Mucosa of gallbladder (tissue), 1 donor: ENCODE measurements around the gene MYO7B. TPM values are rescaled to one million over a fixed set of nuclear protein-coding genes. Genes with fewer than 3 reads are reported as not detected.
A peak's percentile ranks its signal among the peaks of the same experiment; 100 is the strongest.

Source experiments
- DNase-seq: peaks from one replicate; pipeline ENCODE4 v3.0.0-alpha.2; 2020; ENCODE audit warnings: low spot score
- total RNA-seq: library from RNA; stranded (reverse); gene quantifications from one replicate; pipeline ENCODE4 v1.2.1, GENCODE V29; 2021
- donor health status: DM: no; HTN: no; CAD: no.

The MYO7B gene
- total RNA-seq, 1 donor from 2014 or later = 125 TPM

DNA sequence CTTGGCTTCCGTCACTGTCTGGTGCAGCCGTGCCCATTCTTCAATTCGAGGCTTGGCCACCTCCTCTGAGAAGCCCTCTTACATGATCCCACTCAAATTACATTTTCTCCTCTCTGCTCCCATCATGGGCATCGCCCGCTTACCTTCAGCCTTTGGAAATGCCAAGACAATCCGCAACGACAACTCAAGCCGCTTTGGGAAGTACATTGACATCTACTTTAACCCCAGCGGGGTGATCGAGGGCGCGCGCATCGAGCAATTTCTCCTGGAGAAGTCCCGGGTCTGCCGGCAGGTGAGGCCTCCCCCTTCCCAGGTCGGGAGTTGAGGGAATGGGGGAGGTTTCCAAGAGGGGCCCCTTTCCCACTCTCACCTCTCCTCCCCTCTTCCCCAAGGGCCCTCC is 38.3 kb downstream of the MYO7B start:
- DNase-seq = no peak

DNA sequence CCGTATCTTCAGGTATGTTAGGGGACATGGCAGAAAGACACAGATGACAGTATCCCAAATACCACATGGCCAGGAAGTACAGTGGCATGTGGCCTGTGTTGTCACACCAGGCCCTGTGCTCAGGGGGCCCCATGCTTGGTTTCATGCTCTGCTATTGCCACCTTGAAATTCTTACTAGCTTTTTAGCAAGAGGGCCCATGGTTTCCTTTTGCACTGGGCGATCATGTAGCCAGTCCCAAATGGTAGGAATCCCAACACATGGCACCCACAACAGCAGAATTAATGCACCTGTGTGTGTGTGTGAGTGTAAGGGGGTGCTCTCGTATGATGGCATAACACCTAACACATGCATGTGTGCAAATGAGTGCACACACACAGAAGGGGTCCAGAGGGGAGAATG is 39.2 kb downstream of the MYO7B start:
- DNase-seq = no peak

DNA sequence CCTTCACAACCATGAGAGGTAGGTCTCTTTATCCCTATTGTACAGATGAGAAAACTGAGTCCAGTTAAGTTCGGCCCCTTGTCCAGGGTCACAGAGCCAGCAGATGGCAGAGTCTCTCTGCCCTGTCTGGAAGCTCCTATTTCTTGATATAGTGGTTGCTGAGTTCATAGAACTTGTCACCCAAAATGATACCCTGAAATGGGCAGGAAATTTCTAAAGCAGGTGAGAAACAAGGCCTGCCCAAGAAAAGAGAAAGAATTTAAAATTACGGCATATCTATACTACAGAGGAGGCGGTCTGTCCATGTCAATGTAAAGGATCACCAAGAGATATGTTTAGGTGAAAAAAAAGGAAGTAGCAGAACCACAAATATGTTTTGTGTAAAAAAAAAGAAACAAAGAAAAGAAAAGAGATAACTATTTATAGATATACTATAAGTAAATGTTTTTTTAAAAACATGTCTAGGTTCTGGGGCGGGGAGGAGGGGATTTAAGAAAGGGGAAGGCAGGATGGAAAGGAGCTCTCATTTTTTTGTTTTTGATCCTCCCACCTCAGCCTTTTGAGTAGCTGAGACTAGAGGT is 39.8 kb downstream of the MYO7B start:
- DNase-seq = no peak

DNA sequence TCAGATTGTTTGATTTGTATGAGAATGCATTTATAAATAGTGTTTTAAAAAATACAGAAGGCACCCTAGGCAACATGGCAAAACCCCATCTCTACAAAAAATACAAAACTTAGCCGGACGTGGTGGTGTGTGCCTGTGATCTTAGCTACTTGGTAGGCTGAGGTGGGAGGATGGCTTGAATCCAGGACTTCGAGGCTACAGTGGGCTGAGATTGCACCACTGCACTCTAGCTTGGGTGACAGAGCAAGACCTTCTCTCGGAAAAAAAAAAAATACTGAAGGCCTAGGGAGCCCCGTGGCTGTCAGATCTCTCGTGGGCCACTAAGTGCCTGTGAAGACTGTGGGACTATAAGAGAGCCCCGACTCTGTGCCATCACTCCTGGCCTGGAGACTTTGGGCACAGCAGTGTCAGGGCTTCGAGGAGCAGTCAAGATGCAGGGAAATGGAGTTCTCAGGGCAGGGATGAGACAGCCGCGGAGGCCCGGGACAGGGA is 40.5 kb downstream of the MYO7B start:
- DNase-seq = no peak

DNA sequence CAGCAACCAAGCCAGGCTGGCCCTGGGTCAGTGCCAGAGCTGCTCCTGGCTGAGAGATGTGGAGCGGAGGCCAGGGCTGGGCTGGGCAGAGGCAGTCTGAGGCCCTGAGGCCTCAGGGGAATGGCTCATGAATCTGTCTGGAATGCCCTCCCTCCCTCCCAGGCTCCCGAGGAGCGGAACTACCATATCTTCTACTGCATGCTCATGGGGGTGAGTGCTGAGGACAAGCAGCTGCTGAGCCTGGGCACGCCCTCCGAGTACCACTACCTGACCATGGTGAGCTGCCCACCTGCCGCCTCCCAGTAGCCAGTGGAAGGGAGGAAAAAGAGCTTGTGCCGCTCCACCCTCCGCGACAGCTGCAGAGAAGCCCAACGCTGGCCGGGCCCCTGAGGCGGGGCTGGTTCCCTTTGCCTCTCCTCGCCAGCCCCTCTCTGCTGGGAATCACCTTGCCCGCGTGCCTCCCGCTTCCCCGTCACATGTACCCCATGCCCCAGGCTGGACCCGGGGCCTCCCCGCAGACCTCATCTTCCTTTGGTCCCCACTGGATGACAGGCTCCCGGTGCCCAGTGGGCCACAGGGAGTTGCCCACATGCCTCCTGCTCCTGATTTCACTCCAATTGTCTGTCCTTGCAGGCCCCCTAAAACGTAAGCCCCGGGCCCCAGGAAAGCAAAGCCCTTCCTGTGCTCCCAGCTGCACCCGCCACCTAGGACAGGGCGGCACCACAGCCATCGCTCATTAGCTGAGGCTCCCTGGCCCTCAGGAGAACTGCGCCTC is 41.1 kb downstream of the MYO7B start:
- peak; percentile 32 for DNase-seq

DNA sequence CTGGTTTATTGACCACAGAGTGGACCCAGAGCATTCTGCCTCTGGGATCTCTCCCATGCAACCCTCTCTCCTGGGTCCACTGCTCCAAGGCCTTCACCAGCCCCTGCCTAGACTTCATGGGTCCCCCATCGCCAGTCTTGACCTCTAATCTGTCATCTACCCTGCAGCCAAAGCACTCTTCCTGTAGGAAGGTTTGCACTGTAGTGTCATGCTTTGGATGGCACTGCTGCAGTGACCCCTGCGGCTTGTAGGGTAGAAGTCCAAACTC is 41.7 kb downstream of the MYO7B start:
- no peak for DNase-seq

DNA sequence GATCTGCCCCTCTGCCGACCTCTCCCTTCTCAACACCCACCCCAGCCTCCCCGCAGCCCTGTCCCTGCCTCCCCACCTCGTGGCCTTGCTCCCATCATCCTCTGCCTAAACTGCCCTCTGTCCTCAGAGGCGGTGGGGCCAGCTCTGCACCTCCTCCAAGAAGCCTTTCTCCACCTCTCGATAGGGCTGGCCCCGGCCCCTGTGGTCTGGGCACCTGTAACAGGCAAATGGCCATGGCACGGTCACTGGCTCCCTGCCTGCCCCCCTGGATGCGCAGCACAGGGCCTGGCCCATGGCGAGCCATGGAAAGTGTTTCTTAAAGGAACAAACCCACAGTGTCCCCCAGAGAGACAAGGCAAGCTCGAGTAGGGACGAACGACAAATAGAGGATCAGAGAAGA is 42.0 kb downstream of the MYO7B start:
- no peak for DNase-seq

DNA sequence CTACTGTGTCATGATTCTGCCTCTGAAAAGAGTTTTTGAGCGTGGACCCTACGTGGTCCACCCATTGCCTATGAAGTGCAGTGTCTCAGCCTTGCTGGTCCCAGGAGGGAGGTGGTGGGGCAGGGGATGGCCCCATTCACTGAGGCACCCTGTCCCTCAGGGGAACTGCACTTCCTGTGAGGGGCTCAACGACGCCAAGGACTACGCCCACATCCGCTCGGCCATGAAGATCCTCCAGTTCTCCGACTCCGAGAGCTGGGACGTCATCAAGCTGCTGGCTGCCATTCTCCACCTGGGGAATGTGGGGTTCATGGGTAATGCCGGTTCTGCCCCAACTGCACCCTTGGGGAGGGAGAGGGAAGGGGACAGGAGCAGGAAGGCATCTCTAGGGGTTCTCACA is 42.5 kb downstream of the MYO7B start:
- no peak for DNase-seq

DNA sequence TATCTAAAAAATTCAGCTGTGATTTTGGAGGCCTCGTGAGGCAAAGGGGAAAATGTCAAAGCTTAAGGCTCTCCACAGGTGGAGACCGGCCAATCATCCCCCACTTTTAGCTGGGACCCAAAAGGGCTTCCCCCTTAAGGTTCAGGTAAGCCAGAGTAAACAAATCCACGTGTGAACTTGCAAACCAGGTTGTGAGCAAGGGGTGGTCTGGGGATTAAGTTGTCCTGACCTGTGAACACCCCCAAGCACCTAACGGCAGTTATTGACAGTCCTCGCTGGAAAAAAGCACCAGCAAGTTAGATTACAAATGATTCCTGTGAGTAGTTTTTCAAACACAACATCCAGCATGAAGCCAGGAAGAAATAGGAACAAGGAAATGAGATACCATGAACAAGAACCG is 42.9 kb downstream of the MYO7B start:
- no peak for DNase-seq

DNA sequence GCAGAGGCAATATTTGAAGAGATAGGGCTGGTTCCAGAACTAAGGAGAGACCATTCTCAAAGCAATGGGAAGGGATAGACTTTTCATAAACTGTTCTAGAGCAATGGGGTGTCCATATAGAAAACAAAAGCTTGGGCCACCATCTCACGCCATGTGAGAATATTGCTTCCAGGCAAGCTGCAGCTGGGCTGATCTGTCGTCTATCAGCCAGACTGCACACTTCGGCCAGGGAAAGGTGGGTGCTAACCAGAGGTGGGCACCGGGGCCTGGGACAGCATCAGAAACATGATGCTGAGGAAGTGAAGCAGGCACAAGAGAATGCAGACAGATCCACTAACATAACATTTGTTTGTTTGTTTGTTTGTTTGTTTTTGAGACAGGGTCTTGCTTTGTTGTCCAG is 43.7 kb downstream of the MYO7B start:
- no peak for DNase-seq

DNA sequence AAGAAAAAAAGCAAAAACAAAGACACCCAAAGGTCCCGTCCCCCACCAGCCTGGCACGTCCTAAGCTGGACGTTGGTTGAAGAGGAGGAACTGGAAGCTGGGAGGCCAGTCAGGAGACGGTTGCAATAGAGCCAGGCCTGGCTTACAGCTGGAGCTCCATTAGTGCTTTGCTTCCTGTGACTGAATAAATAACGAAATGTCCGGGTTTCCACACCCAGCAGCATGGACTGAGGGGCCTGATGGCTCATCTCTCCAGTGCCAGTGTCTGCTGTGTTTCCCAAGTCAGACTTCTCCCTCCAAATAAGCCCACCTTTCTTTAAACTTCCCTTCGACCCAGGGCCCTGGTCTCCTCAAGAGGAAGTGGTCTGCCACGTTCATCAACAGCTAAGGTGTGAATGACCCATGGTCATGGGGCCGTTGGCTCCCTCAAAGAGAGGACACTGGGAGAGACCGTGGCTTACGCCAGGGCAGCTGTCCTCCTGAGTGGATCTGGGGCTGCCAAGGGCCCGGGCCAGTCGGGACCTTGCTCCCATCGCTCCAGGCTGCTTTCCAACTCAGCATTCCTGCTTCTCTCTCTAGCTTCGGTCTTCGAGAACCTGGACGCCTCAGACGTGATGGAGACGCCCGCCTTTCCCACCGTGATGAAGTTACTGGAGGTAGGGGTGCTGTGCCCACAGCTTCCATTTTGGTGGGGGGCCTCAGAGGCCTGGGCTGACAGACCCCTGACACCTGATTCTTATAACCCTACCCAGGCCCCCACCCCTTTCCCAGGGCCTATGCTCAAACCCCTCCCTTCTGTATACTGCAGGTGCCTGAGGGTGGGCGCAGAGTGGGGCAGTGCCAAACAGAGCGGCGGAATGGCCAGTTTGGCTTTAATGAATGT is 44.9 kb downstream of the MYO7B start:
- DNase-seq = no peak

DNA sequence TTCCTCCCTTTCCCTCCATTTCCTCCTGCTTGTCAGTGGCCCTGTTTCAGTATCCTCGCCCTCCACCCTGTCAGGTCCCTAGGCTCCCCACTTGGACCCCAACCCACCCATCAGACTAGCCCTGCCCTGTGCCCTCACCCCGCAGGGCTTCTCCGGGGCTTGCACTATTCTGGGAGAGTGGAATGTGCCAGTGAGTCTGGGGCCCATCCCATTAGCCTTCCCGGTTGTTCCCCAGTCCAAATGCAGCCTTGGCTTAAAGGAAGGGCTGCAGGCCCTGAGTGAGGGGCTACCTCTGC is 45.5 kb downstream of the MYO7B start:
- no peak for DNase-seq

DNA sequence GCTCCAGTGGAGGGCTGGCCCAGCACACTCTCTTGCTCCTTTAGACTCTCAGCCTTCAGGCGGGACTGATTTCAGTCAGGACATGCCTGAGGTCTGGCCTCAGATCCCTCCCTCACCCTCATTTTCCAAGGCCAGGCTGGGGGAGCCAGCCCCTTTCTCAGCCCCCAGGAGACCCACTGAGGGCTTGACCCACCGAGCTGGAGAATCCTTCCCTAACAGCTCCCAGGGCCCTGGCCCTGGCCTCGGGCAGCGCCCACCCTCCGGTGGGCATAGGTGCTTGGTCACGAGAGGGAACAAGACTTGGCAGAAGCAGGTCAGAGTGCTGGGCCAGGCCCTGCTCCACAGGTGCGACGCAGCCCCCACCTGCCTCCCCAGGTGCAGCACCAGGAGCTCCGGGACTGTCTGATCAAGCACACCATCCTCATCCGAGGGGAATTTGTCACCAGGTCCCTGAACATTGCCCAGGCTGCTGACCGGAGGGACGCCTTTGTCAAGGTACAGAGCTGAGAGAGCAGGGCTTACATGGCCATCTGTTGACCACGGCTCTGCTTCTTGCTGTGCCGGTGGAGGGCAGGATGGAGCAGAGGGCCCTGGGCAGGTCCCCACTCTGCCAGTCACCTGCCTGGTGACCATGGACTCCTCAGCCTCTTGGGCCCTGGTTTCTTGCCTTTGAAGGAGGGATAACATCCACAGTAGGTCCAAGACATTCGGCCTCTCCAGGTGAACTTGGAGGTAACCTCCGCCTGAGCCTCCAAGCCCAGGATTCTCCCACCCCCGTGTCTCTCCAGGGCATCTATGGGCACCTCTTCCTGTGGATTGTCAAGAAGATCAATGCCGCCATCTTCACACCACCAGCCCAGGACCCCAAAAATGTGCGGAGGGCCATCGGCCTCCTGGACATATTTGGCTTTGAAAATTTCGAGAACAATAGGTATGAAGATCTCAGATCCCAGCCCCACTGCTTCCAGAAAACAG is 46.3 kb downstream of the MYO7B start:
- no peak for DNase-seq

DNA sequence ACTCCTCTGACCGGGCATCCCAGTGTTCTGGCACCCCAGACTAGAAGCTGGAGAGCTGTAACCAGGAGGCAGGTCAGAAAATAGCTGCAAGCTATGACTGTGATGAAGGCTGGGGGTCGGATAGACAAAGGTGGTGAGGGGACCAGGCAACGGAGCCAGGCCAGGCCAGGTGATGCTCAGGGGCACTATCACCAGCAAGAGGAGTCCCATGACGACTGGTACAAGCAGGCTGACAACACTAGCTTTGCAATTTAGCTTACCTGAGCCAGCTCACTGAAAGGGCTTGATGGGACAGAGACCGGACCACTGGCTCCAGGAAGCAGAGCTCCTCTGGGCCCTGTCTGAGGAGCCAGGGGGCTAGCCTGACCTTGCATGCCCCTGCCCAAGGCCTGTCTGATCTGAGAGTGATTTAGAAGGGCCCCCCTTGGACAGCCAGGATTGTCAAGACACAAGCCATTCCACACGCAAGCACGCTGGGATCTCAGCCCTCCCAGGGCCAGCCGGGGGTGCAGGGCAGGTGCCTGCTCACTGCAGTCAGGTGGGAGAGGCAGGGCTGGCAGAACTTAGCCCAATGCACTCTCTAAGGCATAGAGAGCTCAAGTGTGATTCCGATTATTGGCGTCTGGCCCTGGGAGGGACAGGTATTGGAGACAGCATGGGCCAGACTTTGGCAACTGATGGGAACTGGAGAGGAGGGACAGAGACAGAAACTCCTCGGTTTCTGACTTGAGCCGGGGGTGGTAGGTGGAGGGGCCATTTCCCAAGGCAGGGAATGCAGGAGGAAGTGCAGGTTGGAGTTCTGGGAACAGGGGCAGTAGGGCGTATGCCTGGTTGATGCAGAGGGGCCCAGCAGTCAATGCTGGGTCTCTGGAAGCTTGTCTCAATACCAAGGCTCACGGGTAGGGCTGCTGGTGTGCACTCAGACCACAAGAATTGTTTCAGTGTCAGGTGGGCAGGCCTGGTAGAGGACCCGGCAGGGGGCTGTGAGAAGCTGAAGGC is 47.7 kb downstream of the MYO7B start:
- no peak for DNase-seq

DNA sequence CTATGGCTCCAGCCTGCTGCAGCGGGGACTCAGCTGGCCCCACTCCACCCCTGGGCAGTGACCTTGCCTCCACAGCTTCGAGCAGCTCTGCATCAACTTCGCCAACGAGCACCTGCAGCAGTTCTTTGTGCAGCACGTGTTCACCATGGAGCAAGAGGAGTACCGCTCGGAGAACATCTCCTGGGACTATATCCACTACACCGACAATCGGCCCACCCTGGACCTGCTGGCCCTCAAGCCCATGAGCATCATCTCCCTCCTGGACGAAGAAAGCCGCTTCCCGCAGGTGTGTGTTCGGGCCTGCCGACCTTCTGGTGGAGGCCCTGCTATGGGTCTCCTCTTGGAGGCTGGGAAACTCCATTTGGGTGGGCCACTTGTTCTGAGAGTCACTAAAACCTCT is 48.6 kb downstream of the MYO7B start:
- DNase-seq = no peak

DNA sequence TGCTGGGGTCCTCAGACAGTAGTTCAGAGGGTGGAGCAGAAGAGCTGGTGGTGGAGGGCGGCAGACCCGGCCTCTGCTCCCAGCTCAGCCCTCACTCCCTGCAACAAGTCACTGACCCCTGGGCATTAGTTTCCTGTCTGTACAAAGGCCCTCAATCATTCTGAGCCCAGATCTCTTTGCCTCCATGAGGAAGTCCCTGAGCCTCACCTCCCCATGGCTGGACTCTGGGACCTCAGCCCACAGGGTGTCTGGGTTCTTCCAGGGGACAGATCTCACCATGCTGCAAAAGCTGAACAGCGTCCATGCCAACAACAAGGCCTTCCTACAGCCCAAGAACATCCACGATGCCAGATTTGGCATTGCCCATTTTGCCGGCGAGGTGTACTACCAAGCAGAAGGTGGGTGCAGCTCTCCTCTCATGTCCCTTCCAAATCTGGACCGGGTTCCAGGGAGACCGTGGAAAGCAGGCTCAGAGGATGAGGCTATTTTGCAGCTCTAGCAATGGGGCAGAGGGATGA is 49.1 kb downstream of the MYO7B start:
- DNase-seq = no peak

DNA sequence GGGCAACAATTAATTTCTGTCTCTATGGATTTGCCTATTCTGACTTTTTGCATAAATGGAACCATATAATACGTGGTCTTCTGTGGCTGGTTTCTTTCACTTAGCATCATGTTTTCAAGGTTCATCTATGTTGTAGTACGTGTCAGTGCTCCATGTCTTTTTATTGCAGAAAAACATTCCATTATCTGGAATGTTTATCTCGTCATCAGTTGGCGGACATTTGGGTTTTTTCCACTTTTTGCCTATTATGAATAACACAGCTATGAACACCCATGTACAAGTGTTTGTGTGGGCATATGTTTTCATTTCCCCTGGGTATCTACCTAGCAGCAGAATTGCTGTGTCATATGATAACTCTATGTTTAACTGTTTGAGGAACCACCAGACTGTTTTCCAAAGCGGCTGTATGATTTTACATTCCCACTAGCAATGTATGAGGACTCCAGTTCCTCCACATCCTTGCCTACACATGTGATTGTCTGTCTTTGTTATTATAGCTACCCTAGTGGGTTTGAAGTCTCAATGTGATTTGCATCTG is 49.9 kb downstream of the MYO7B start:
- no peak for DNase-seq

DNA sequence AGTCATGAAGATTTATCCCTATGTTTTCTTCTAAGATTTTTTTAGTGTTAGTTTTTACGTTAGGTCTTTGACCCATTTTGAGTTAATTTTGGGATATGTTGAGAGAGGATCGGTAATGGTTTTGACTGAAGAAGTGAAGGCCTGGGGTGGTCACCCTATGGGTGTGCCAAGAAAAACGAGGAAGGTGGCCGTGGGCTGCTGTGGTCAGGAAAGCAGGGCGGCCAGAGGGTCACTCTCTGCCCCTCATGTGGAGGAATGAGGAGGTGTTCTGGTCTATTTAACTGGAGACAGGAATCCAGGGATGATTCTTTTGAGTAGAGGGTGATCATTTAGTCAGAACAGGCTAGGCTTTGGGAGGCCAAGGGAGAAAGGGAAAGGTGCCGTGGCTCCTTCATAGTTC is 50.7 kb downstream of the MYO7B start:
- DNase-seq = no peak

DNA sequence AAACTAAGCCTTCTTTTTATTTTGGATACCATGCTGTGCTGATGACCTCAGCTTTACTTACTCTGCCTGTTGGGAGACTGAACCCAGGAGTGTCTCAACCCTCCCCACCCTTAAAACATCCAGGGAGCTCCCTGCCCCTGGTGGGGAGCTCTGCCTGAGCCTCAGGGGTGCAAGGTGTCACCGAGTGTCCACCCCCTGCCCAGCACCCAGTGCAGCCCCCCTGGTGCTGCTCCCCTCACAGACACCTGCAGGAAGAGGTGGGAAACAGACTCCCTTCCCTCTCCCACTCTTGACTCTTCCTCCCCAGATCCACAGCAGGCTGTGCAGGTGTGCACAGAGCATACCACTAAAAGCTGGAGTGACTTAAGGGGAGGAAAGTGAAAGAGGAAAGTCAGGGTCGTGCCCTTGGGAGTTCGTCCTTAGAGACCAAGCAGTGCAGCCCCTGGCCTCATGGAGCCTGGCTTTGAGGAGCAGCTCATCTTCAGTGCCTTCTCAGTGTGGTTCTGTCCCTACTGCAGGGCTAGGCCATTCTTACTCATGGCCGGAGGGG is 51.3 kb downstream of the MYO7B start:
- no peak for DNase-seq

DNA sequence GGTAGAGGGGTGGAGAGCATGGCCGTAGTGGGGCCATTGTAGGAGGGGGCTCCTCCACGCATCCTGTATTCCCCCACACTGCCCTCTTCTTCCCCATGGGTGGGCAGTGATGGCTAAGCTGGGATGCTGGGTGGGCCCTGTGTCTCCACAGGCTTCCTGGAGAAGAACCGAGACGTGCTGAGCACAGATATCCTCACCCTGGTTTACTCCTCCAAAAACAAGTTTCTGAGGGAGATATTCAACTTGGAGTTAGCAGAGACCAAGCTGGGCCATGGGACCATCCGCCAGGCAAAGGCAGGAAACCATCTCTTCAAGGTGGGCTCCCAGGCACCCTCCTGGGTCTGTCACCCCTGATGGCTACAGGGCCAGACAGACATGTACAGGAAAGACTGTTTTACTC is 52.8 kb downstream of the MYO7B start:
- no peak for DNase-seq
